ENCODE measurements around the gene RIMS4. TPM values are rescaled to one million over a fixed set of nuclear protein-coding genes. Genes with fewer than 3 reads are reported as not detected.

Gene RIMS4
- total RNA-seq, 2 experiments from 2014 or later: not detected

GRCh38 chr20:44850272-44850671, 39.9 kb upstream of the RIMS4 start:
- no peaks in the 10 kb centered on the region for H3K36me3 Mint-ChIP-seq (ENCODE audit: low read depth)
- Histone ChIP-seq H3K36me3 (ENCODE audit: insufficient read depth, low read length) (no peaks in the 10 kb centered on the region), H3K4me1 (ENCODE audit: insufficient read depth, low read length) (no peaks in the 10 kb centered on the region), H3K4me3 (ENCODE audit: low read length) (no peak overlapping the region), H3K27ac (ENCODE audit: low read depth in 1 of 2, low read length in 2 of 2) (no peak overlapping the region), H3K27me3 (ENCODE audit: control insufficient read depth in 1 of 2, insufficient read depth in 2 of 2, low read length in 2 of 2) (peaks cover 2 to 4% of the 10 kb centered on the region in 2 experiments), H3K9me3 (ENCODE audit: control insufficient read depth in 1 of 2, insufficient read depth in 1 of 2, low read length in 2 of 2) (no peaks in the 10 kb centered on the region)
- DNase-seq (no peak), ATAC-seq (ENCODE audit: poor library complexity) (no peak)
- H3K4me1 Mint-ChIP-seq (ENCODE audit: low read depth): no peaks in the 10 kb centered on the region
- intact Hi-C loops (cut with DNase I, micrococcal nuclease): no loop called here
- TF ChIP-seq, protein P1, sequence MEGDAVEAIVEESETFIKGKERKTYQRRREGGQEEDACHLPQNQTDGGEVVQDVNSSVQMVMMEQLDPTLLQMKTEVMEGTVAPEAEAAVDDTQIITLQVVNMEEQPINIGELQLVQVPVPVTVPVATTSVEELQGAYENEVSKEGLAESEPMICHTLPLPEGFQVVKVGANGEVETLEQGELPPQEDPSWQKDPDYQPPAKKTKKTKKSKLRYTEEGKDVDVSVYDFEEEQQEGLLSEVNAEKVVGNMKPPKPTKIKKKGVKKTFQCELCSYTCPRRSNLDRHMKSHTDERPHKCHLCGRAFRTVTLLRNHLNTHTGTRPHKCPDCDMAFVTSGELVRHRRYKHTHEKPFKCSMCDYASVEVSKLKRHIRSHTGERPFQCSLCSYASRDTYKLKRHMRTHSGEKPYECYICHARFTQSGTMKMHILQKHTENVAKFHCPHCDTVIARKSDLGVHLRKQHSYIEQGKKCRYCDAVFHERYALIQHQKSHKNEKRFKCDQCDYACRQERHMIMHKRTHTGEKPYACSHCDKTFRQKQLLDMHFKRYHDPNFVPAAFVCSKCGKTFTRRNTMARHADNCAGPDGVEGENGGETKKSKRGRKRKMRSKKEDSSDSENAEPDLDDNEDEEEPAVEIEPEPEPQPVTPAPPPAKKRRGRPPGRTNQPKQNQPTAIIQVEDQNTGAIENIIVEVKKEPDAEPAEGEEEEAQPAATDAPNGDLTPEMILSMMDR (IDR thresholded peaks at IDR 0.05): no peak
- no peak overlapping the region for H3K4me3 Mint-ChIP-seq
- ChIA-PET CTCF (interaction anchor here (0.8 kb wide), 1 partner anchor 17 kb away, joined by 3 read pairs; no protein-coding TSS in a partner anchor), POLR2A (no interaction called here)
- no peaks in the 10 kb centered on the region for H3K9me3 Mint-ChIP-seq
- peaks cover 16% of the 10 kb centered on the region for H3K27me3 Mint-ChIP-seq
- H3K27ac Mint-ChIP-seq: no peak overlapping the region

GRCh38 chr20:44849703-44850102, 39.4 kb upstream of the RIMS4 start:
- Mint-ChIP-seq H3K27ac (no peak overlapping the region), H3K4me1 (ENCODE audit: low read depth) (no peaks in the 10 kb centered on the region), H3K4me3 (no peak overlapping the region), H3K27me3 (peaks cover 20% of the 10 kb centered on the region), H3K9me3 (no peaks in the 10 kb centered on the region), H3K36me3 (ENCODE audit: low read depth) (no peaks in the 10 kb centered on the region)
- ATAC-seq (ENCODE audit: poor library complexity) (no peak), DNase-seq (no peak)
- peaks cover 2 to 4% of the 10 kb centered on the region in 2 experiments for H3K27me3 ChIP-seq (ENCODE audit: control insufficient read depth in 1 of 2, insufficient read depth in 2 of 2, low read length in 2 of 2)
- ChIA-PET CTCF (no interaction called here), POLR2A (no interaction called here)
- intact Hi-C loops (cut with DNase I, micrococcal nuclease): no loop called here
- no peak overlapping the region for H3K4me3 ChIP-seq (ENCODE audit: low read length)
- TF ChIP-seq, protein P1 (IDR thresholded peaks at IDR 0.05): no peak
- H3K27ac ChIP-seq (ENCODE audit: low read depth in 1 of 2, low read length in 2 of 2): no peak overlapping the region
- no peaks in the 10 kb centered on the region for H3K9me3 ChIP-seq (ENCODE audit: control insufficient read depth in 1 of 2, insufficient read depth in 1 of 2, low read length in 2 of 2)
- no peaks in the 10 kb centered on the region for H3K36me3 ChIP-seq (ENCODE audit: insufficient read depth, low read length)
- H3K4me1 ChIP-seq (ENCODE audit: insufficient read depth, low read length): no peaks in the 10 kb centered on the region

DNA sequence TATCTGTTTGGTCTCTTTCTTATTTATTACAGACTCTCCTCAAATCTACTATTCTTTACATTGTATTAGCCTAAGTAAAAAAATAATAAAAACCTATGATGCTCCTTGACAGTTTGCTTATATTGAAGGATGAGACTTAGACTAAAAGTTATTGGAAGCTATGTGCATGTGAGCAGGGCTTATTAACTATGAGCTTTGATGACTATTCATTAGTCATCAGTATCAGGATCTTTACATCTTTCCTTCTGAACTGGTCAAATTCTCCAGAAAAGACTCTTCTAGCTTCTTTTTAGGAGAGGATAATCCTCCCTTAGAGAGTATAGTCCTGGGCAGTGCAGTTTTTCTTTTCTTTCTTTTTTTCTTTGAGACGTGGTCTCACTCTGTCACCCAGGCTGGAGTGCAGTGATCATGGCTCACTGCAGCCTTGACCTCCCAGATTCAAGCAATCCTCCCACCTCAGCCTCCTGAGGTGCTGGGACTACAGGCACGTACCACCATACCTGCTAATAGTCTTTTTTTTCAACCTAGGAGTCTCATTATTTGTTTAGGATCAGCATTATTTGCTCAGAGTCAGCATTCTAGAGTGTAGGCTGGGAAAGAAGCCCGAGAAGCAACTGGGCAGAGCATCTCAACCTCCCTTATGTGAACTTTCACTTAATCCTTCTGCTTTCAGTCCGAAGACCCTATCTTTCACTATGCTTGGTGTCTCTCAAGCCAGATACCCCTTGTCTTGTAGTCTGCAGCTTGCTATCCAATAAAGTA, 38.1 kb upstream of the RIMS4 start:
- peaks cover 2 to 4% of the 10 kb centered on the region in 2 experiments for H3K27me3 ChIP-seq (ENCODE audit: control insufficient read depth in 1 of 2, insufficient read depth in 2 of 2, low read length in 2 of 2)
- H3K27ac ChIP-seq (ENCODE audit: low read depth in 1 of 2, low read length in 2 of 2): no peak overlapping the region
- Mint-ChIP-seq H3K27ac (no peak overlapping the region), H3K4me3 (no peak overlapping the region), H3K27me3 (peaks cover 27% of the 10 kb centered on the region), H3K4me1 (ENCODE audit: low read depth) (no peaks in the 10 kb centered on the region), H3K9me3 (no peaks in the 10 kb centered on the region), H3K36me3 (ENCODE audit: low read depth) (no peaks in the 10 kb centered on the region)
- ChIA-PET CTCF (no interaction called here), POLR2A (no interaction called here)
- DNase-seq: no peak
- intact Hi-C loops (cut with DNase I, micrococcal nuclease): no loop called here
- H3K36me3 ChIP-seq (ENCODE audit: insufficient read depth, low read length): no peaks in the 10 kb centered on the region
- TF ChIP-seq, protein P1 (IDR thresholded peaks at IDR 0.05): no peak
- H3K9me3 ChIP-seq (ENCODE audit: control insufficient read depth in 1 of 2, insufficient read depth in 1 of 2, low read length in 2 of 2): no peaks in the 10 kb centered on the region
- H3K4me1 ChIP-seq (ENCODE audit: insufficient read depth, low read length): no peaks in the 10 kb centered on the region
- no peak overlapping the region for H3K4me3 ChIP-seq (ENCODE audit: low read length)
- ATAC-seq (ENCODE audit: poor library complexity): no peak
